Measurements from ENCODE around the gene LCP1. TPM values are rescaled to one million over a fixed set of nuclear protein-coding genes. Genes with fewer than 3 reads are reported as not detected.
A peak's percentile ranks its signal among the peaks of the same experiment; 100 is the strongest.

The LCP1 gene
- total RNA-seq, 4 donors from 2014 or later = 3.7 to 12.5 (median 10.1) TPM

GRCh38 chr13:46160471-46161066 is 21.4 kb downstream of the LCP1 start:
- in situ Hi-C loops (cut with MboI; ENCODE audit: low sequenced_read_pairs in 4 of 4) (loop anchor here in 2 of 4 donors (25.0 kb wide), 2 partner anchors 348 to 648 kb away; no protein-coding TSS in a partner anchor), intact Hi-C loops (cut with DNase I; ENCODE audit: low total_unique reads) (loop anchor here (5.0 kb wide), 2 partner anchors 353 to 648 kb away; no protein-coding TSS in a partner anchor)
- Histone ChIP-seq H3K36me3 (no peaks in the 10 kb centered on the region), H3K4me3 (no peak overlapping the region), H3K27ac (no peak overlapping the region), H3K9me3 (no peaks in the 10 kb centered on the region), H3K27me3 (no peaks in the 10 kb centered on the region), H3K4me1 (no peaks in the 10 kb centered on the region)
- ATAC-seq (peak in 1 of 2 donors; percentile 49), DNase-seq (no peak)
- TF ChIP-seq, protein P1, sequence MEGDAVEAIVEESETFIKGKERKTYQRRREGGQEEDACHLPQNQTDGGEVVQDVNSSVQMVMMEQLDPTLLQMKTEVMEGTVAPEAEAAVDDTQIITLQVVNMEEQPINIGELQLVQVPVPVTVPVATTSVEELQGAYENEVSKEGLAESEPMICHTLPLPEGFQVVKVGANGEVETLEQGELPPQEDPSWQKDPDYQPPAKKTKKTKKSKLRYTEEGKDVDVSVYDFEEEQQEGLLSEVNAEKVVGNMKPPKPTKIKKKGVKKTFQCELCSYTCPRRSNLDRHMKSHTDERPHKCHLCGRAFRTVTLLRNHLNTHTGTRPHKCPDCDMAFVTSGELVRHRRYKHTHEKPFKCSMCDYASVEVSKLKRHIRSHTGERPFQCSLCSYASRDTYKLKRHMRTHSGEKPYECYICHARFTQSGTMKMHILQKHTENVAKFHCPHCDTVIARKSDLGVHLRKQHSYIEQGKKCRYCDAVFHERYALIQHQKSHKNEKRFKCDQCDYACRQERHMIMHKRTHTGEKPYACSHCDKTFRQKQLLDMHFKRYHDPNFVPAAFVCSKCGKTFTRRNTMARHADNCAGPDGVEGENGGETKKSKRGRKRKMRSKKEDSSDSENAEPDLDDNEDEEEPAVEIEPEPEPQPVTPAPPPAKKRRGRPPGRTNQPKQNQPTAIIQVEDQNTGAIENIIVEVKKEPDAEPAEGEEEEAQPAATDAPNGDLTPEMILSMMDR (IDR thresholded peaks at IDR 0.05 in 4 of 5, conservative IDR thresholded peaks at IDR 0.05 in 1 of 5) = peak; percentile 39 to 73 (median 54)
- no peak for TF ChIP-seq POLR2A (IDR thresholded peaks at IDR 0.05)

- TF ChIP-seq, protein P1 (IDR thresholded peaks at IDR 0.05 in 4 of 5, conservative IDR thresholded peaks at IDR 0.05 in 1 of 5) = no peak
- TF ChIP-seq POLR2A (IDR thresholded peaks at IDR 0.05) = no peak
These were observed 21.9 kb downstream of the LCP1 start for GRCh38 chr13:46160065-46160464.

GRCh38 chr13:46158983-46159382 is 23.0 kb downstream of the LCP1 start:
- intact Hi-C loops (cut with DNase I; ENCODE audit: low total_unique reads) (no loop called here), in situ Hi-C loops (cut with MboI; ENCODE audit: low sequenced_read_pairs in 4 of 4) (loop anchor here in 2 of 4 donors (25.0 kb wide), 2 partner anchors 347 to 647 kb away; no protein-coding TSS in a partner anchor)
- Histone ChIP-seq H3K4me1 (no peaks in the 10 kb centered on the region), H3K27ac (no peak overlapping the region), H3K27me3 (no peaks in the 10 kb centered on the region), H3K9me3 (no peaks in the 10 kb centered on the region), H3K4me3 (no peak overlapping the region), H3K36me3 (no peaks in the 10 kb centered on the region)
- ATAC-seq (no peak), DNase-seq (no peak)
- TF ChIP-seq POLR2A (IDR thresholded peaks at IDR 0.05) = no peak
- TF ChIP-seq, protein P1 (IDR thresholded peaks at IDR 0.05 in 4 of 5, conservative IDR thresholded peaks at IDR 0.05 in 1 of 5) = no peak

More at GRCh38 chr13:46160065-46160464, 21.9 kb downstream of the LCP1 start:
- Histone ChIP-seq H3K27me3 (no peaks in the 10 kb centered on the region), H3K4me1 (no peaks in the 10 kb centered on the region), H3K9me3 (no peaks in the 10 kb centered on the region), H3K36me3 (no peaks in the 10 kb centered on the region), H3K4me3 (no peak overlapping the region), H3K27ac (no peak overlapping the region)
- DNase-seq (no peak), ATAC-seq (no peak)
- intact Hi-C loops (cut with DNase I; ENCODE audit: low total_unique reads) (loop anchor here (5.0 kb wide), 2 partner anchors 353 to 648 kb away; no protein-coding TSS in a partner anchor), in situ Hi-C loops (cut with MboI; ENCODE audit: low sequenced_read_pairs in 4 of 4) (loop anchor here in 2 of 4 donors (25.0 kb wide), 2 partner anchors 348 to 648 kb away; no protein-coding TSS in a partner anchor)

- TF ChIP-seq, protein P1 (IDR thresholded peaks at IDR 0.05 in 4 of 5, conservative IDR thresholded peaks at IDR 0.05 in 1 of 5) = no peak
- TF ChIP-seq POLR2A (IDR thresholded peaks at IDR 0.05) = no peak
- Histone ChIP-seq H3K27me3 (no peaks in the 10 kb centered on the region), H3K27ac (no peak overlapping the region), H3K9me3 (no peaks in the 10 kb centered on the region), H3K4me3 (no peak overlapping the region), H3K36me3 (no peaks in the 10 kb centered on the region), H3K4me1 (no peaks in the 10 kb centered on the region)
- DNase-seq = no peak
- in situ Hi-C loops (cut with MboI; ENCODE audit: low sequenced_read_pairs in 4 of 4) (loop anchor here in 2 of 4 donors (25.0 kb wide), 2 partner anchors 346 to 646 kb away; no protein-coding TSS in a partner anchor), intact Hi-C loops (cut with DNase I; ENCODE audit: low total_unique reads) (no loop called here)
- ATAC-seq = no peak
These were observed 23.8 kb downstream of the LCP1 start for GRCh38 chr13:46158222-46158621.
